Epidermal melanocyte (primary cell): ENCODE data around the gene ACSS1.

Experiments
- DNase-seq: peaks from one replicate; pipeline ENCODE4 v3.0.0; 2011; ENCODE audit warnings: low spot score; ENCODE audit not compliant: insufficient read length

ACSS1 gene

DNA sequence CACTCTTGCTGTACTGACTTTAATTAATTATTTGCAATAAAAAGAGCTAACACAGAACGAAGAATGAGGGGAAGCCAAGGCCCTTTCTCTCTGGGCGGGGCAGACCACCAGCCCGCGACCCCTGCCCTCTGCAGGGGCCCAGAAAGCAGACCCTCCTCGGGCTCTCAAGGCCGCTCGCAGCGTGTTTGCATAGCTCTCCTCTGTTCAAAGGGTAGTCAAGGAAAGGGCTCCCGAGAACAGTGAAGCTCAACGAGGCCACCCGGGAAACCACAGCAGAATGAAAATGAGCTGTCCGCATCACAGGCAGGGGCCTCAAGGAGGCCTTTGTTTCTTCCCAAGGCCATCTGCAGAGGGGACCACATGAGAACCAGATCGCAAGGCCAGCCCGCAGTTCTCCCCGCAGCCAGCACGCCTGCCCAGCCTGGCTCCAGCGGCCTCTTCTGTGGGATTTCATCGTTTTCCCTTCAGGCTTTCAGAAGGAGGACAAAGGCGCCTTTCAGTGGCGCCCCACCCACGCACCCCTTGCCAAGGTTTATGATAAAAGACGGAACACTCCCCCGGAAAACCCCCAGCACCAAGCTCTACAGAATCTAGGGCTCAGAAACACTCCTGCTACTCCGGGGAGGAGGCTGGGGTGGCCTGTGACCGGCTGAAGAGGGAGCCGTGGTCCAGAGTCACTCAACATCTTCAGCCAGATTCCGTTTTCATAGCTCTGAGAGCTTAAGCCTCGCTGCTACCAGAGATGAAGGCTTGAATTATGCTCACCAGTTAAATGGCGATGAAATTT is 25.3 kb downstream of the ACSS1 start:
- DNase-seq: peak; percentile 59

DNA sequence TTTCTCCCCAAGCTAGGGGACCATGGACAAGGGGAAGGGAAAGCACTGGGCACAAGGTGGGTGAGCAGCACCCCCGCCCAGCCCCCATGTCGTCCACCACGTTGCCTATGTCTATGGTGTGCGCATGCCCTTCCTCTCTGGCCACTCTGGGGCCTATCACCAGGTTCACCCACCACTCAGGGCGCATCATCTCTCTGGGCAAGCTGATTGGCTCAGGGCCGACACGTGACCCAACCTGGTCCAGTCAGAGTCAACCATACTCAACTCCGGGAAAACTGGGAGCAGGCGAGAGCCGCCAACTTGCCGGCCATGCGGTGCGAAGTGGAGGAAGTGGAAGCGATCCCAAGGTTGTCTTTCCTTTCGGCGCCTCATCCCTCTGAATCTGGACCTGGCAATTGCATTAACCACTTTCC is 25.9 kb downstream of the ACSS1 start:
- no peak for DNase-seq

DNA sequence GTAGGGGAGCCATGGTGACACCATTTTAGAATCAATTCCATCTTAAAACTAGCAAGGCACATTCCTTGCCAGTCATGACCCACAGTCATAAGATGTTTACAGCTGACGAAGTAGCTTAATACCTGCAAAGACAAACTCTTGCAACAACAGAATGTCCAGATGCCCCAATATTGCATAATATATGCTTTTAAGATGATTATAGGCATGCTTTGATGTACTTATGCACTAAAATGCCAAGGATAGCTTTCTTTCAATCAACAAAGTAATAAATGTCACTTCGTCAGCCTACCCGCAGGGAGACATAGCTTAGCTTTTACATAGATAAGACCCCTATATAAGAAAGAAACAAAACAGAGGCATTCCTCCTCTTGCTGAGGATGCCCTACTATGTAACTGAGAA is 26.7 kb downstream of the ACSS1 start:
- DNase-seq: no peak

DNA sequence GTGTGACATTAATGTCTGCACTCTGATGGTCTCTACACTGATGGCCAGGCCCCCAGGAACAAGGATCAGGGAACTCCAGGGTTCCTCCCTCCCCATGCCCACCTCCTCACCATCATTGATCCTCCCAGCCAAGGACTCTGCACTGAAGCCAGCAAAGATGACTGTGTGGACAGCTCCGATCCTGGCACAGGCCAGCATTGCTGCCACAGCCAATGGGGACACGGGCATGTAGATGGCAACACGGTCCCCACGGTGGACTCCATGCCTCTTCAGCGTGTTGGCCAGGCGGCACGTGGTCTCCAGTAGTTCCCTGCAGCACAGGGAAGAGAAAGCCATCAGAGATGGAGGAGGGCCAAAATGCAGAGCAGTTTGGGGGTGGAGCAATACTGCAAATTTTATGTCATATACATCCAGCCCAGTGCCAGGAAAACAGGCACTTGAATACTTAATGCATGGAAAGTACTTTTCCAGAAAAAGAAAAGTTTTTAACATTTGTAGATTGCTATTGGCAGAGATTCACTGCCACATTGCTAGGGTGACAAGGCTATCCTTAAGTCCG is 27.2 kb downstream of the ACSS1 start:
- no peak for DNase-seq

DNA sequence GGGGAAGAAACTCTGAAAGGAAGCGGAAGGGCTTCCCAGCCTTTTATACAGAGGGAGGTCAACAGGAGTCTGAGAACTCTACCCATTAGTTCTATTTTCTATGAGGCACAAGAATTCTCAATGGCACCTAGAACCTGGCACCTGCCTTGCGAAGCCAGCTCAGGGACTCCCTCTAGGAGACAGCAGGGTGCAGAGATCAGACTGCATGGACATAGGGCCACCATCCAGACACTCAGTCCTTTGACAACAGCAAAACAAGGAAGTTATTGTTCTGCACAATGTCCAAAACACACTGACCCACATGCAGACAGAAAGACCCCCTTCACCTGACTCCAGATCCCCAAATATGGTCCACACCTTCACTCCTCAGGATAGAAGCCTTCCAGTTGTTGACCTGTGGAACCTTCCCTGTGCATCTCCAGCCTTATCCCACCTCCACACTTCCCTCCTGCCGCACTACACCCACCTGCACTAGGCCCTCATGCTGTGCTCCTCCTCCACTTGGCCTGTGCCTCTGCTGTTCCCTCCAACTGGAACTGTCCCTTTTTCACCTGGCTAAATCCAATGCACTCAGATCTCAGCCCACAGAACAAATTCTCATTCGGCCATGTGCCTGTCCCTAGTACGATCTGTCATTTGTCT is 27.8 kb downstream of the ACSS1 start:
- no peak for DNase-seq

DNA sequence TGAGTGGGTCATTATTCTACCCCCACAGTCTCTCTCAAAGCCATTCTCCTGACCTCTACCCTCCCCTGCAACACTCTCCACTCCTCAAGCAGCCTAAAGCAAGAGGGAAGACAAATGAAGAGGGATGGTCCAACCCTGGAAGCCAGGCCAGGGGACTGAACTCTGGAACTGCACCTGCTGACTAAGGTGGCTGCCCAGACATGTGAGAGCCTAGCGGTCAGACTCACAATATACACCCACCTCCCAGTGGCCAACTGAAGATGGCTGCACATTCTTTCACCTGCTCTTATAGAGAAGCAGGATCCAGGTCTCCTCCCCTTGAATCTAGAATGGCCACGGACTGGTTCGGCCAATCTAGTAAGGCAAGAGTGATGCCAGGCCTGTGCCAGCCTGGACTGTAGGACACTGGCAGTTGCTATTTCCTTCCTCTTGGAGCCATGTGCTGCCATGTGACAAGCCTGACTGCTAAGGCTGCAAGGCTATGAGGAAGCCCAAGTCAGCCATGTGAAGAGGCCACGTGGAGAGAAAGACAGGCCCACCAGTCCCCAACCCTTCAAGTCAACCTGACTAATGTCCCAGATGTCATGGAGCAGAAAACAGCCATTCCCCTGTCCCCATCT is 31.8 kb downstream of the ACSS1 start:
- no peak for DNase-seq

DNA sequence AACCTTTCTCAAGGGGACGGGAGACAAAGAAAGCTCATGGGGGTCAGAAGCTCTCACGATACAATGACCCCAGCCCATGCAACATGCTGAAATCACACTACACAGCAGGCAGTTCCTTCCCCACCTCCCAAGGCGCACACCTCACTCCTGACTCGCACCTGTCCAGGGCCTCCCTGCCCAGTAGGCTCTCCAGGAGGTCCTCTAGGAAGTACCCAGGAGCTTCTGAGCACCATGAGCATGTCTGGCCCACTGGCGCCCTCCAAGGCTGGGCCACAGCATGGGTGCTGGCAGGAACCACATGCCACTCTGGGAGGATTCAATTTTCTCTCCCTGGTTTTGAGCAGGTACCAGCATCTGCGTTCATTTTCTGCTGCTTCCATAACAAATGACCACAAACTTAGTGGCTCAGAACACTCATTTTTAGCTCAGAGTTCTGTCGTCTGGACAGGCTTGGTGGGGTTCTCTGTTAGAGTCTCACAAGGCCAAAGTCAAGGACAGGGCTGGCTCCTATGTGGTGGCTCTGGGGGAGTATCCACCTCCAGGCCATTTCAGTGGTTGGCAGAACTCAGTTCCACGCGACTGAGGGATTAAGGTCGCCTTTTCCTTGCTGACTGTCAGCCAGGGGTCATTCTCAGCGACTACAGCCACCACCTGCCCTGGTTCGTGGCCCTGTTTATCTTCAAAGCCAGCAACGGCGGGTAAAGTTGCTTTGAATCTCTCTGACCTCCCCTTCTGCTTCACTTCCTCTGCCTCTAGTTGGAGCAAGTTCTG is 32.7 kb downstream of the ACSS1 start:
- no peak for DNase-seq

DNA sequence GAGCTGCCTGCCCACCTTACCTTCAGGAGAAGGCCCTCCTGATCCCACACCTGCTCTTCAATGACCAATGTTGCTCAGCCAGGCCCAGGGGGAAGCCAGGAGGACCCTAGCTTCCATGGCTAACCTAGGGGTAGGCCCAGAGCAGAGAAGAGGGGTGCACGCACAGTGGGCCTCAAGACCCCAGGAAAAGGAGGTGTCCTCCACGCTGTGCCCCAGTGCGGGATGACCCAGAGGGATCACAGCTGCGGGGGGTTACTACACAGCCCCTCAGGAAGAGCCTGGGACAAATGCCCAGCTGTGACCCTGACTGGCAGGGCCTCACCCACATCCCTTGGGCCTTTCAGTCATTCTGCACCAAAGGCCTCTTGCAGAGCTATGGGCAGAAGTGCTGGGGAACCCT is 33.8 kb downstream of the ACSS1 start:
- no peak for DNase-seq

DNA sequence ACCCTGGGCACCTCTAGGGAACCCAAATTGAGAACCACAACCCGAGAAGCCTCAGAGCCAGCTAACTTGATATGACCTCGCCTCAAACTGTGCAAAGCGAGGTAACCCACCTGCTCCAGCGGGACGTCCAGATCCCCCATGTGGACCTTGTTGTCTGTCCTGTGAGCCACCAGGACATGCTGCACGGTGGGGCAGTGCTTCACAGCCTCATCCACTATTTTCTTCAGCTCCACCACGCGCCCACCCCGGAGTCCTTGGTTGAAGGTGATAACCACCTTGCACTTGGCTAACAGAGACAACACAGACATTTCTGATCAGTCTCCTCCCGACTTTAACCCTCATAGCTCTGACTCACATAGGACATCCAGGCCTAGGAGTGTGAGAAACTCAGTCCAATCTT is 34.6 kb downstream of the ACSS1 start:
- DNase-seq: no peak

DNA sequence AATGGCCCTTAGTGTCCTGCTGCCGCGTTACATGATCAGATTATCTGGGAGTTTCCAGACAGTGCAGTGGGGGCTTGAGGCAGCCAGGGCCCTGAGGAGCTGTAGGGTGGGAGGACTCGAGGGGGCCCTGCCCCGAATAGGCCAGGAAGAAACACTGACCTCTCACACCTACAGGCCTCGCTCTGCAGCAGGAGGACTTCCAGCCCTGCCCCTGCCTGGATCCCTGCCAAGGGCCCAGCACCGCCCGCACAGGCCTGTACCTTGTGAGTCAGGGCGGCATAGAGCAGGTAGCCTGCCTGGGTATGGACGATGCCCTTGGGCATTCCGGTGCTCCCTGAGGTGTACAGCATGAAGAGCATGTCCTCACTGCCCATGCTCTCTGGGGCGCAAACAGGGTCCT is 35.3 kb downstream of the ACSS1 start:
- DNase-seq: no peak

DNA sequence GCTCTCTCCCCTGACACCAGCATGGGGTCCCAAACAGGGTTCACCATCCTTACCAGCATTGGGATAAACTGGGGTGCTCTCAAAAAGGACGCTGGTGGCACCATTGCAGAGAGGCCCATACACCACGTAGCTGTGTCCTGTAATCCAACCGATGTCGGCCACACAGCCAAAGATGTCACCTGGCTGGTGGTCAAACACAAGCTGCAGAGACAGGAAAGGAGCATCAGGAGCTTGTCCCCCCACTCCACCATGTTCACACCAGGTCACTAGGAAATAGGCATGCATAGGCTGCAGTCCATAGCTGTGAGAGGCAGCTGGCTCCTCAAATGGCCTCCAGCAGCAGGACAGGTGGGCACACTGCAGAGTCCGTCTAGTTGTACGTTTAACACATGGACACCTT is 36.6 kb downstream of the ACSS1 start:
- no peak for DNase-seq

DNA sequence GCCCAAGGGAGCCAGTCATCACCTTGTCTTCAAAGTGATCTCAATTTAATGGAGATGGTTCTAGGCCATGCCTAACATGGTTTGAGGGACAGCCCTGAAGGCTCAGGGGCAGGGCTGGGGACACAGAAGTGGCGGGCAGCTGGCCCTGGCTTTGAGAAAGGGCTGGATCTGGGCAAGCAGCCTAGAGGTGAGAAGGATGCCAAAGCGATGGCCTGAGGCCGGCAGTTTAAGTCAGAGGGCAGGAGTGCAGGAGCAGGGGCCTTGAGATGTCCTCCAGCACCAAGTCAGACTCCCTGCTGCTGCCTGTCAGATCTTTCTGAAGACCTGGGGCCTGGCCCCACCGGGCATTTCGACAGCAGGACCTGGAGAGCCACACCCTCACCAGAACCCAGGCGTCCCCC is 37.0 kb downstream of the ACSS1 start:
- no peak for DNase-seq

DNA sequence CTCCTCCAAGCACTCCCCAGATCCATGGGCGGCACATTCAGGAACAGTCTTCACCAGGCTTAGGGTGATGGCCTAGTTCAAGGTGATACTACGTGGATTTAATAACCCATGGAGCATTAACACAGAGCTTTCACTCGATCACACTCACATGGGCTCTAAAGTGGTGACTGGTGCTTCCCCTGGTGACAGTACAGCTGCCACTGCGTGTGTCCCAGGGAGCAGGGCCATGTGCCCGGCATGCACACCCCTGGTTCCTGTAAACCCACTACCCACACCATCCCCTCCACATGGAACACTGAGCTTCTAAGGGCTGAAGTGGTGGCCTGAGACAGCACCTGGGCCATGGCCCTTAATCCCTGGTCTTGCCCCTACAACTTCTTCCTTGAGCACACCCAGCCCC is 37.6 kb downstream of the ACSS1 start:
- DNase-seq: no peak

DNA sequence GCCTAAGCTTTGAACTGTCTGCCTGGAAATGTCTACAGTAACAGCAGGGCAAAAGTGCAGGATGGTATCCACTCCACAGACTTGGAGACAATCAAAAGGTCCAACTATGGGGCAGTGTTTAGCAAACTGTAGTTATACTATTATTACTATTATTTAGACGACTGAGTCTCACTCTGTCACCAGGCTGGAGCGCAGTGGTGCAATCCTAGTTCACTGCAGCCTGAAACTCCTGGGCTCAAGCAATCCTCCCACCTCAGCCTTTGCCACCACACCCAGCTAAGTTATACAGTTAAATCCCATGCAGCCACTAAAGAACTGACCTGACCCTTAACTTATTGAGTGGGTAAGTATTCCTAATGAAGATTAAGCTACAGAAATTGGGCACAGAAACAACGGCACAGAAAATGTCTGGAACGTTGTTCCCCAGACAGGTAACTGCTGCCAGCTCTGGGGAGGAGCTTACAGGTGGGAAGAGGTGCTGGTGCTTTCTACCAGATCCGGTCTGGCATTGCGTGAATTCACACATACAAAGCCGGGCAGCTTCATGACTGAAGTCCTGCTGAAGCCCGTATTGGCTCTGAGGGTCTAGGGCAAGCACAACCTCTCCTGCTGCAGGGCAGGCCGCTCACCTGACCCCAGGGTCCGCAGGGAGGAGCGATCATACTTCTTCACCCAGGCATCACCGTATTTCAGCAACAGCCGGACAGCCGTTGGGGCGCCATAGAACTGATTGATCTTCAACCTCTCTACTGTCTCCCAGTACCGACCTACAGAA is 38.4 kb downstream of the ACSS1 start:
- no peak for DNase-seq

DNA sequence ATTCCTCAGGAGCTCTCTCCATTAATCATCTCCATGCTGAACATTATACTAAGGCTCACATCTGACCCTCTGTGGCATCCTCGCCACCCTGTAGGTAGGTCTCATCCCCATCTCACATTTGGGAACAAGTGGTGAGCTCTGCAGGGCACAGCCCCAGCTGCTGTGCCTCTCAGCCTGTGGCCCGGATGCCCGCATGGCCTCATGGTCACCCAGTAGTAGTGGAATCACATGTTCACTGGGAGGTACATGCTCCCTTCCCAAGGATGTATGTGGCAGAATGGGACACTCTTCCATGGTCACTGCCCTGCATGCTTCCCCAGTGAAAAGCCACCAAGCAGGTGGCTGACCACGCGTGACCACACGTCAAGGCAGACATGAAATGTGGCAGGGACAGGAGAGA is 39.1 kb downstream of the ACSS1 start:
- no peak for DNase-seq

DNA sequence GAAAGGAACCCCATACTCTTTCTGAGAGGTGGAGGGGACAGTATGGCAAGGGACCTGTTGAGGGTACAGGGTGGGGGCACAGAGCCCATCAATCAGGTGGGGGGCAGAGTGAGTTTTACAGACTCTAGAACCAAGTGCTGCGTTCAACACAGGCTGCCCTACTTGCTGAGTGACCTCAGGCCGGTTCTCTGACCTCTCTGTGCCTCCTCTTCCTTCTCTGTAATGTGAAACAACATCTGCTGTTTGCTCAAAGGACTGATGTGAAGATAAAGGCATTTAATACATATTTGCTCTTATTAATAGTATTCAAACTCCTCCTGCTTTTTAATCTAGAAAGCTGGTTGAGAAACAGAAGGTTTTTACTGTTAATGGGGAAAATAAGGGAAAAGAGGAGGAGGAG is 39.5 kb downstream of the ACSS1 start:
- DNase-seq: no peak

DNA sequence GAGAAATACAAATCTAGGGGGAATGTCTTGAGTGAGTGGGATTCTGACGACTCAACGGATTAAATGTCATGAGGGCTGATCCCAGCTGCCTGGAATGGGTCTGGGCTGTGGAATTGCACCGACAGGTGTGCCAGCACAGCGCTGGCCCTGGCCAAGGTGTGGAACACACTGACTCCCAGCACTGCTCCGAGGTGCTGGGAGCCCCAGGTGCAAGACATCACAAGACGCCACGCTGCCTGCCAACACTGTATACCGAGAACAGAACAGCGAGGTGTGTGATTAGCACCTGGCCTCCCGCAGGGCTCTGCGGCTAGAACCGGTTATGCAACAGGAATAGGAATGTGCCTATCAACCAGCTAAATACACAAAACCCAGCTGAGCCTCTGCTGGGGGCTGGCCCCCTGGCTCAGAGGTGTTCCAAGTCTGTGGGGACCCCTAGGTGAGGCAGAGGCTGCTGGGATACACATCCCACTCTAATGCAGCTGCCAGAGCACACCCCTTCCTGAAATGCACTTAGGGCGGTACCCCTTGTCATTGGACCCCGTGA is 40.6 kb downstream of the ACSS1 start:
- no peak for DNase-seq

DNA sequence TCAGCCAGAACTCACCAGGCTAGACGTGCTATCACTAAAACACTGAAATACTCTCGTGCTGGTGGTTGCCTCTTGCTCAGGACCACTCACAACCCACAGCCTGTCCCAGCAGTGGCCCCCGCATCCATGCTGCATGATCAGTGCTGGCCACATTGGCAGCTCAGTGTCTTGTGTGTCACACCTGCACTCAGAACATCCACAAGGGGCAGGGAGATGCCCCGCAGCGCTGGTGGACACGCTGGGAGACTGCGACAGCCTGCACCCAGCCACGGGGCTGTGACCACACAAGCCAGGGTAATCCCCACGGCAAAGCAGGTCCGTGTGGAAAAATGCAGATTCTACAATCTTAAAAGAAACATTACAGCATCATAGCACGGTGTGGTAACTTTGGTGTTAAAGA is 41.5 kb downstream of the ACSS1 start:
- no peak for DNase-seq

DNA sequence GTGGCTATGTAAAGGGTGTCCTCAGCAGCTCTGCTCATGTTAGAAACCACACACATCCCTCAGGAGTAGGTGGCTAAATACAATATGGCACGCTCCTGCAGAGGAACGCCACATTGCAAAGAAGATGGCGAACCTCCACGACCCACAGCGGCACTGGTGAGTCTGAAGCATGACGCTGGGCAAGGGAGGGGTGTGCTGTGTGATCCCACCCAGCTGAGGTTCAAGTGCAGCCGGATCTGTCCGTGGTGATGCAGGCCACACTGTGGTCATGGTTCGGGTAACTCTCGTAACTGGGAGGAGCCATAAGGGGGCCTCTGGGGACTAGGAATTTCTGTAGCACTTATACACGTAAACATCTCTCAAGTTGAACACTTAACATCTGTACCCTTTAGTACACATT is 42.0 kb downstream of the ACSS1 start:
- no peak for DNase-seq

DNA sequence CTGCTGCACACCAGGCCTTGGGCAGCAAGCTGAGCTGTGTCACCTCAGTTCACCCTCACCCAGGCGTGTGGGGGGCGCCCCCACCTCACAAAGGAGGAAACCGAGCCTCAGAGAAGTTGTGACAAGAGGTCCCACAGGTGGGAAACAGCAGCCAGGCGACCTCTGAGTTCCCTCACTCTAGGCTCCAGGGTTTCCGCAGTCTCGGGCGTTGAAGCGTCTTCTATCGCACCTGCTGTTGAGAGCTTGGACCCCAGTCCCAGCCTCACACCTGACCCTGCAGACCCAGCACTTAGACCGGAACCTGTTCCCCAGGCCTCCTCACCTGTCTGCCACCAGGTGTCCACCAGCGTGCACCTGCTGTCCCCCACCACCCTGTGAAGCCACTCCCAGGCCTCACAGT is 43.1 kb downstream of the ACSS1 start:
- no peak for DNase-seq
